ENCODE data around the gene FZD10.

Gene FZD10

DNA sequence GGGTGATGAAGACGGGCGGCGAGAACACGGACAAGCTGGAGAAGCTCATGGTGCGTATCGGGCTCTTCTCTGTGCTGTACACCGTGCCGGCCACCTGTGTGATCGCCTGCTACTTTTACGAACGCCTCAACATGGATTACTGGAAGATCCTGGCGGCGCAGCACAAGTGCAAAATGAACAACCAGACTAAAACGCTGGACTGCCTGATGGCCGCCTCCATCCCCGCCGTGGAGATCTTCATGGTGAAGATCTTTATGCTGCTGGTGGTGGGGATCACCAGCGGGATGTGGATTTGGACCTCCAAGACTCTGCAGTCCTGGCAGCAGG is 1.9 kb downstream of the FZD10 start:
- no peak for DNase-seq (ENCODE audit: low read depth in 1 of 2, low spot score in 1 of 2)
- Histone ChIP-seq H3K27me3 (ENCODE audit: insufficient read depth, poor library complexity, severe bottlenecking) (peaks cover 32% of the 10 kb centered on the region), H3K4me3 (replicated peaks; ENCODE audit: insufficient read depth, low read length) (no peak overlapping the region), H3K27ac (replicated peaks) (no peak overlapping the region)
- TF ChIP-seq GABPA (IDR thresholded peaks at IDR 0.05; ENCODE audit: low read depth) (no peak), SPI1 (IDR thresholded peaks at IDR 0.05; ENCODE audit: borderline replicate concordance, low read depth) (no peak), POLR2AphosphoS5 (IDR thresholded peaks at IDR 0.05; ENCODE audit: low read depth) (no peak)
- TF ChIP-seq, protein P1, sequence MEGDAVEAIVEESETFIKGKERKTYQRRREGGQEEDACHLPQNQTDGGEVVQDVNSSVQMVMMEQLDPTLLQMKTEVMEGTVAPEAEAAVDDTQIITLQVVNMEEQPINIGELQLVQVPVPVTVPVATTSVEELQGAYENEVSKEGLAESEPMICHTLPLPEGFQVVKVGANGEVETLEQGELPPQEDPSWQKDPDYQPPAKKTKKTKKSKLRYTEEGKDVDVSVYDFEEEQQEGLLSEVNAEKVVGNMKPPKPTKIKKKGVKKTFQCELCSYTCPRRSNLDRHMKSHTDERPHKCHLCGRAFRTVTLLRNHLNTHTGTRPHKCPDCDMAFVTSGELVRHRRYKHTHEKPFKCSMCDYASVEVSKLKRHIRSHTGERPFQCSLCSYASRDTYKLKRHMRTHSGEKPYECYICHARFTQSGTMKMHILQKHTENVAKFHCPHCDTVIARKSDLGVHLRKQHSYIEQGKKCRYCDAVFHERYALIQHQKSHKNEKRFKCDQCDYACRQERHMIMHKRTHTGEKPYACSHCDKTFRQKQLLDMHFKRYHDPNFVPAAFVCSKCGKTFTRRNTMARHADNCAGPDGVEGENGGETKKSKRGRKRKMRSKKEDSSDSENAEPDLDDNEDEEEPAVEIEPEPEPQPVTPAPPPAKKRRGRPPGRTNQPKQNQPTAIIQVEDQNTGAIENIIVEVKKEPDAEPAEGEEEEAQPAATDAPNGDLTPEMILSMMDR (IDR thresholded peaks at IDR 0.05; ENCODE audit: insufficient read depth, low read length), result no peak
- TF ChIP-seq, protein P2, sequence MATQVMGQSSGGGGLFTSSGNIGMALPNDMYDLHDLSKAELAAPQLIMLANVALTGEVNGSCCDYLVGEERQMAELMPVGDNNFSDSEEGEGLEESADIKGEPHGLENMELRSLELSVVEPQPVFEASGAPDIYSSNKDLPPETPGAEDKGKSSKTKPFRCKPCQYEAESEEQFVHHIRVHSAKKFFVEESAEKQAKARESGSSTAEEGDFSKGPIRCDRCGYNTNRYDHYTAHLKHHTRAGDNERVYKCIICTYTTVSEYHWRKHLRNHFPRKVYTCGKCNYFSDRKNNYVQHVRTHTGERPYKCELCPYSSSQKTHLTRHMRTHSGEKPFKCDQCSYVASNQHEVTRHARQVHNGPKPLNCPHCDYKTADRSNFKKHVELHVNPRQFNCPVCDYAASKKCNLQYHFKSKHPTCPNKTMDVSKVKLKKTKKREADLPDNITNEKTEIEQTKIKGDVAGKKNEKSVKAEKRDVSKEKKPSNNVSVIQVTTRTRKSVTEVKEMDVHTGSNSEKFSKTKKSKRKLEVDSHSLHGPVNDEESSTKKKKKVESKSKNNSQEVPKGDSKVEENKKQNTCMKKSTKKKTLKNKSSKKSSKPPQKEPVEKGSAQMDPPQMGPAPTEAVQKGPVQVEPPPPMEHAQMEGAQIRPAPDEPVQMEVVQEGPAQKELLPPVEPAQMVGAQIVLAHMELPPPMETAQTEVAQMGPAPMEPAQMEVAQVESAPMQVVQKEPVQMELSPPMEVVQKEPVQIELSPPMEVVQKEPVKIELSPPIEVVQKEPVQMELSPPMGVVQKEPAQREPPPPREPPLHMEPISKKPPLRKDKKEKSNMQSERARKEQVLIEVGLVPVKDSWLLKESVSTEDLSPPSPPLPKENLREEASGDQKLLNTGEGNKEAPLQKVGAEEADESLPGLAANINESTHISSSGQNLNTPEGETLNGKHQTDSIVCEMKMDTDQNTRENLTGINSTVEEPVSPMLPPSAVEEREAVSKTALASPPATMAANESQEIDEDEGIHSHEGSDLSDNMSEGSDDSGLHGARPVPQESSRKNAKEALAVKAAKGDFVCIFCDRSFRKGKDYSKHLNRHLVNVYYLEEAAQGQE (IDR thresholded peaks at IDR 0.05; ENCODE audit: insufficient replicate concordance, low read depth), result no peak

DNA sequence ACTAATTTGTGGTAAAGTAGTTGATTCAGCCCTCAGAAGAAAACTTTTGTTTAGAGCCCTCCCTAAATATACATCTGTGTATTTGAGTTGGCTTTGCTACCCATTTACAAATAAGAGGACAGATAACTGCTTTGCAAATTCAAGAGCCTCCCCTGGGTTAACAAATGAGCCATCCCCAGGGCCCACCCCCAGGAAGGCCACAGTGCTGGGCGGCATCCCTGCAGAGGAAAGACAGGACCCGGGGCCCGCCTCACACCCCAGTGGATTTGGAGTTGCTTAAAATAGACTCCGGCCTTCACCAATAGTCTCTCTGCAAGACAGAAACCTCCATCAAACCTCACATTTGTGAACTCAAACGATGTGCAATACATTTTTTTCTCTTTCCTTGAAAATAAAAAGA is 2.7 kb downstream of the FZD10 start:
- TF ChIP-seq POLR2AphosphoS5 (IDR thresholded peaks at IDR 0.05; ENCODE audit: low read depth), result no peak
- TF ChIP-seq, protein P2 (IDR thresholded peaks at IDR 0.05; ENCODE audit: insufficient replicate concordance, low read depth), result no peak
- no peak for TF ChIP-seq SPI1 (IDR thresholded peaks at IDR 0.05; ENCODE audit: borderline replicate concordance, low read depth)
- TF ChIP-seq GABPA (IDR thresholded peaks at IDR 0.05; ENCODE audit: low read depth), result no peak
- TF ChIP-seq, protein P1 (IDR thresholded peaks at IDR 0.05; ENCODE audit: insufficient read depth, low read length), result no peak
- no peak for DNase-seq (ENCODE audit: low read depth in 1 of 2, low spot score in 1 of 2)
- peaks cover 25% of the 10 kb centered on the region for H3K27me3 ChIP-seq (ENCODE audit: insufficient read depth, poor library complexity, severe bottlenecking)

DNA sequence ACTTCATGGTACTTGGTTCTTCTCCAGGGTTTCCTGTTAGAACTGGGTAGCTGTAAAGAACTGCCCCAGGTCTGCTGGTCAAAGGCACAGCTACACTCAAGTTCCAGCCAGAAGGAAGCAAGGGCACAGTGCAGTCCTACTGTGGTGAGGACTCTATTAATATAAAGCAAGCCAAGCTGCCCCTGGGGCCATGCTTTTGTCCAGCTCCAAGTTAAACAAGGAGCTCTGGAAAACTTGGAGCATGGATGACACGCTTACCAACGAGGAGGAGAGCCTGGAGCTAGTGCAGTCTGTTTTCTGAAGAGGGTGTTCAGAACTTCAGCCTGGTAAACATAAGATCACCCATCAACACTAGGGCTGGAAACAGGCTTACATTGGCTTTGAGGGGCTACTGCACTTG is 4.0 kb downstream of the FZD10 start:
- peaks cover 13% of the 10 kb centered on the region for H3K27me3 ChIP-seq (ENCODE audit: insufficient read depth, poor library complexity, severe bottlenecking)
- DNase-seq (ENCODE audit: low read depth in 1 of 2, low spot score in 1 of 2), result no peak
- no peak overlapping the region for H3K27ac ChIP-seq (replicated peaks)
- TF ChIP-seq, protein P1 (IDR thresholded peaks at IDR 0.05; ENCODE audit: insufficient read depth, low read length), result no peak
- TF ChIP-seq, protein P2 (IDR thresholded peaks at IDR 0.05; ENCODE audit: insufficient replicate concordance, low read depth), result no peak
- TF ChIP-seq SPI1 (IDR thresholded peaks at IDR 0.05; ENCODE audit: borderline replicate concordance, low read depth) (no peak), GABPA (IDR thresholded peaks at IDR 0.05; ENCODE audit: low read depth) (no peak), POLR2AphosphoS5 (IDR thresholded peaks at IDR 0.05; ENCODE audit: low read depth) (no peak)
- H3K4me3 ChIP-seq (replicated peaks; ENCODE audit: insufficient read depth, low read length), result no peak overlapping the region

More for the DNA sequence above, 2.7 kb downstream of the FZD10 start:
- H3K4me3 ChIP-seq (replicated peaks; ENCODE audit: insufficient read depth, low read length), result no peak overlapping the region
- no peak overlapping the region for H3K27ac ChIP-seq (replicated peaks)

All from HL-60 (cell line).